Nephron progenitor cell (in vitro differentiated cells): ENCODE measurements around the gene THEM4.

Source experiments
- DNase-seq: peaks from one replicate; pipeline ENCODE4 v3.0.0; 2021
- H3K27ac Mint-ChIP-seq: 2 replicates; pipeline ENCODE4 v1.8.0; 2021; ENCODE audit warnings: mild to moderate bottlenecking, moderate library complexity, mixed read lengths
- H3K27me3 Mint-ChIP-seq: 2 replicates; pipeline ENCODE4 v1.8.0; 2021; ENCODE audit warnings: mild to moderate bottlenecking, low read depth, mixed read lengths; ENCODE audit not compliant: poor library complexity
- H3K36me3 Mint-ChIP-seq: 2 replicates; pipeline ENCODE4 v1.8.0; 2021; ENCODE audit warnings: low read depth, mixed read lengths
- H3K4me1 Mint-ChIP-seq: 2 replicates; pipeline ENCODE4 v1.8.0; 2021; ENCODE audit warnings: mixed read lengths
- H3K4me3 Mint-ChIP-seq: 2 replicates; pipeline ENCODE4 v1.8.0; 2021; ENCODE audit warnings: mild to moderate bottlenecking, moderate library complexity, mixed read lengths
- H3K9me3 Mint-ChIP-seq: 2 replicates; pipeline ENCODE4 v1.8.0; 2021; ENCODE audit warnings: mild to moderate bottlenecking, moderate library complexity, mixed read lengths
- CTCF ChIP-seq: fragments of 200-600 bp; sonication (generic); IDR thresholded peaks from 2 replicates; pipeline ENCODE4 v1.5.0; 2021; ENCODE audit warnings: antibody characterized with exemption

Gene THEM4

GRCh38 chr1:151909167-151910149 is at the start of gene THEM4:
THEM4 (minus strand) TSS chr1:151909511; CDS start chr1:151909458, 53 bp downstream.
- H3K4me3 Mint-ChIP-seq = peak within 1 kb of the TSS; percentile 96
- peaks cover 42% of the 10 kb centered on the region for H3K36me3 Mint-ChIP-seq
- H3K27ac Mint-ChIP-seq = peak within 1 kb of the TSS; percentile 95
- H3K27me3 Mint-ChIP-seq = peaks cover 10% of the 10 kb centered on the region
- H3K4me1 Mint-ChIP-seq = peaks cover 16% of the 10 kb centered on the region
- H3K9me3 Mint-ChIP-seq = peaks cover 60% of the 10 kb centered on the region
- TF ChIP-seq CTCF = no peak
- DNase-seq = peak; percentile 98

- H3K27ac Mint-ChIP-seq = no peak overlapping the region
- no peaks in the 10 kb centered on the region for H3K9me3 Mint-ChIP-seq
- H3K4me3 Mint-ChIP-seq = no peak overlapping the region
- no peak for TF ChIP-seq CTCF
- no peaks in the 10 kb centered on the region for H3K27me3 Mint-ChIP-seq
- no peaks in the 10 kb centered on the region for H3K36me3 Mint-ChIP-seq
- DNase-seq = no peak
- peaks cover 9% of the 10 kb centered on the region for H3K4me1 Mint-ChIP-seq
These were observed 49.6 kb upstream of the THEM4 start for GRCh38 chr1:151958959-151959358.

DNA sequence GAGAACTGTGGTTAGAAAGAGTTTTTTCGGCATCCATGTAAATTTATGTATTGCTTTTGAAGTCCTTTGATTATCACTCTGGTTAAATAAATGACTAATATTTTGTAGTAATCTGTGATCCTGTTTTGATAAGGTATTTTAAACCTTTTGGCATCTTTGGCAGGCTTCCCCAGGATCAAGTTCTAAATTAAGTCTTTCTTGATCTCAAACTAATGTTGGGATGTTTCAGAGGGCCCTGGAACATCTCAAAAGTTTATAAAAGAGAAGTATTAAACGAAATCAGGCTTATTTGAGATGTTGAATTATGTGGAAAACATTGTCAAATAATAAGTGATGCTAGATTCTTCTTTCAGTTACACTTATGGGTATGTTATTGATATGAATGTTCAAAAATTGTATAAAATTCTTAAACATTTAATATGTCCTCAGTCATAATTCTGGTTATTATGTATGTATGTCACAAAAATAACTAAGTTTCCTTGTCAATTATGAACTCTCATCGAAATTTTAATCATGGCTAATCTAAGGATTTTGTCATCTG is 47.7 kb upstream of the THEM4 start:
- Mint-ChIP-seq H3K4me3 (no peak overlapping the region), H3K27me3 (no peaks in the 10 kb centered on the region), H3K4me1 (peaks cover 7% of the 10 kb centered on the region), H3K9me3 (no peaks in the 10 kb centered on the region), H3K27ac (no peak overlapping the region), H3K36me3 (no peaks in the 10 kb centered on the region)
- no peak for TF ChIP-seq CTCF
- DNase-seq = no peak

DNA sequence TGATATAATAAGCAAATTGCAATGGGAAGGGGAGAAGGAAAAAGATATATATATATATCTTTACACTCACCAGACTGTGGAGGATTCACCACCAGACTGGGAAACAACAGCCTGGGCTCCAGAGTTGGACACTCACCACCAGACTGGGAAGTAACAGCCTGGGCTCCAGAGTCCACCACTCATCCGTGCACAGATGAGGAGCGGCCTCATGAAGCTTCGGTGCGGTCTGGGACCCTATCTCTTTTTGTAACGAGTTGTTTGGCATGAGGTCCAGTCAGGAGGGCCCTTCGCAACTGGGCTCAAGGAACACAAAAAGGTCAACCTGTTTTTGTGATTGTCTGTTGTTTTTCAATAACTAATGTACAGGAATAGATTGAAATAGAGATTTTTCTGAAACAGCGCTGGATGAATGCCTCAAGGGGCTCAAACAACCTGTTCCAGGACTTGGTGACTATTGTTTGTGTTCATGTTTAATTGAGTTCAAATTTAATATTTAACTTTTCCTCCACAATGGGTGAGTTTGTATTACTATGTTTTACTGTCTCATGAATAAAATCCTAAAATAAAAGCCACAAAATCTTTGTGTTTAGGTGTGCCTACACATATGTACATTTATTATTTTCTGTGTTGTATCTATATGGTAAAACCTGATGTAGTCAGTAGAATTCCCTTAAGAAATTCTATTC is 44.2 kb upstream of the THEM4 start:
- Mint-ChIP-seq H3K27me3 (peaks cover 2% of the 10 kb centered on the region), H3K36me3 (no peaks in the 10 kb centered on the region), H3K27ac (no peak overlapping the region), H3K4me1 (no peaks in the 10 kb centered on the region), H3K9me3 (no peaks in the 10 kb centered on the region), H3K4me3 (no peak overlapping the region)
- no peak for TF ChIP-seq CTCF
- DNase-seq = no peak

- no peak for TF ChIP-seq CTCF
- Mint-ChIP-seq H3K9me3 (no peaks in the 10 kb centered on the region), H3K27ac (no peak overlapping the region), H3K4me1 (no peaks in the 10 kb centered on the region), H3K36me3 (no peaks in the 10 kb centered on the region), H3K27me3 (peaks cover 2% of the 10 kb centered on the region), H3K4me3 (no peak overlapping the region)
- DNase-seq = no peak
These were observed 43.5 kb upstream of the THEM4 start for GRCh38 chr1:151952811-151953210.
